B cell (primary cell): ENCODE measurements around the gene TGFBR3L. TPM values are rescaled to one million over a fixed set of nuclear protein-coding genes. Genes with fewer than 3 reads are reported as not detected.

Experiments
- ATAC-seq: fragments of 200-7000 bp; cut with Tn5 transposase; one replicate; pipeline ENCODE4 v1.10.0; 2021; ENCODE audit warnings: low read depth, mild to moderate bottlenecking, moderate number of reproducible peaks, moderate library complexity
- CTCF ChIA-PET: fragments of 350-600 bp; sonication (Branson Sonifier 250); formaldehyde crosslinking; loops from one replicate; lab custom pipeline; 2021; ENCODE audit warnings: antibody characterized with exemption, inconsistent platforms; lab: Charles Lee
- POLR2A ChIA-PET: fragments of 350-600 bp; sonication (Branson Sonifier 250); formaldehyde crosslinking; loops from one replicate; lab custom pipeline; 2021; ENCODE audit warnings: antibody characterized with exemption; lab: Charles Lee
- DNase-seq: peaks from one replicate; pipeline ENCODE4 v3.0.0; 2013
- H2AFZ ChIP-seq: 2 replicates; pipeline ENCODE4 v1.6.1; 2012; ENCODE audit warnings: mild to moderate bottlenecking, low read depth, low read length; ENCODE audit not compliant: insufficient read depth, poor library complexity, severe bottlenecking
- H3K27ac ChIP-seq, 2 donors: 1 replicate in 1 of 2; 2 replicates in 1 of 2; pipeline ENCODE4 v1.5.1; 2012 to 2013; ENCODE audit warnings: low read length in 2 of 2, mild to moderate bottlenecking in 2 of 2, moderate library complexity in 1 of 2
- H3K27me3 ChIP-seq, 4 experiments: fragments of 200-600 bp in 1 of 4; sonication (generic) in 1 of 4; replicated peaks in 1 of 4; 1 replicate in 2 of 4; 2 replicates in 2 of 4; pipeline versions ENCODE4 v1.6.1 to v1.7.0; 2013 to 2016; ENCODE audit warnings: low read length in 3 of 4, mild to moderate bottlenecking in 2 of 4, mixed read lengths in 1 of 4, moderate library complexity in 1 of 4; ENCODE audit not compliant: insufficient read depth in 4 of 4, control insufficient read depth in 3 of 4; ENCODE audit errors: control extremely low read depth in 1 of 4
- H3K36me3 ChIP-seq, 2 experiments: replicated peaks in 1 of 2; 1 replicate in 1 of 2; 2 replicates in 1 of 2; pipeline versions ENCODE4 v1.6.1 to v1.7.1; 2013; ENCODE audit warnings: low read length in 1 of 2; ENCODE audit not compliant: insufficient read depth in 2 of 2, control insufficient read depth in 1 of 2; ENCODE audit errors: control extremely low read depth in 1 of 2, extremely low read depth in 1 of 2
- H3K4me1 ChIP-seq, 2 donors: fragments of 200-600 bp in 1 of 2; sonication (generic) in 1 of 2; 1 replicate in 1 of 2; 2 replicates in 1 of 2; pipeline versions ENCODE4 v1.5.1 to v1.6.1; 2013 to 2017; ENCODE audit warnings: low read length in 2 of 2; ENCODE audit not compliant: control insufficient read depth in 2 of 2, insufficient read depth in 2 of 2
- H3K4me2 ChIP-seq: replicated peaks from 2 replicates; pipeline ENCODE3; 2012; ENCODE audit warnings: mild to moderate bottlenecking, low read depth, low read length; ENCODE audit not compliant: poor library complexity, severe bottlenecking
- H3K4me3 ChIP-seq, 5 experiments: fragments of 200-600 bp in 1 of 5; sonication (generic) in 1 of 5; 1 replicate in 3 of 5; 2 replicates in 2 of 5; pipeline versions ENCODE4 v1.5.1 to v1.7.0; 2011 to 2016; ENCODE audit warnings: low read length in 4 of 5, mild to moderate bottlenecking in 4 of 5, low read depth in 2 of 5, control low read depth in 1 of 5, moderate library complexity in 1 of 5; ENCODE audit not compliant: insufficient read depth in 1 of 5; ENCODE audit errors: control extremely low read depth in 1 of 5, extremely low read depth in 1 of 5
- H3K79me2 ChIP-seq: fragments of 200-600 bp; sonication (generic); one replicate; pipeline ENCODE4 v1.6.0; 2016; ENCODE audit warnings: low read length; ENCODE audit not compliant: control insufficient read depth, insufficient read depth
- H3K9ac ChIP-seq: fragments of 200-600 bp; sonication (generic); 2 replicates; pipeline ENCODE4 v1.6.1; 2017; ENCODE audit warnings: mild to moderate bottlenecking, low read length, moderate library complexity
- H3K9me3 ChIP-seq, 3 donors: one replicate each; pipeline versions ENCODE4 v1.6.1 to v1.7.1; 2013; ENCODE audit warnings: low read length in 2 of 3; ENCODE audit not compliant: control insufficient read depth in 2 of 3, insufficient read depth in 1 of 3; ENCODE audit errors: control extremely low read depth in 1 of 3
- H4K20me1 ChIP-seq: 2 replicates; pipeline ENCODE4 v1.6.0; 2012; ENCODE audit warnings: mild to moderate bottlenecking, low read length; ENCODE audit not compliant: insufficient read depth, control insufficient read depth, poor library complexity, severe bottlenecking
- H3K27ac Mint-ChIP-seq: one replicate; pipeline ENCODE4 v1.8.0; 2021; ENCODE audit warnings: mixed read lengths
- H3K27me3 Mint-ChIP-seq: one replicate; pipeline ENCODE4 v1.8.0; 2021; ENCODE audit warnings: mixed read lengths
- H3K4me1 Mint-ChIP-seq: one replicate; pipeline ENCODE4 v1.8.0; 2021; ENCODE audit warnings: mixed read lengths
- H3K4me3 Mint-ChIP-seq: one replicate; pipeline ENCODE4 v1.8.0; 2021; ENCODE audit warnings: mixed read lengths
- H3K9me3 Mint-ChIP-seq: one replicate; pipeline ENCODE4 v1.8.0; 2022; ENCODE audit warnings: mixed read lengths; ENCODE audit not compliant: insufficient read depth
- EZH2 ChIP-seq: IDR thresholded peaks from 2 replicates; pipeline ENCODE4 v1.6.1; 2012; ENCODE audit warnings: borderline replicate concordance, low read depth, mild to moderate bottlenecking, moderate library complexity, low read length; ENCODE audit not compliant: insufficient read depth, poor library complexity, severe bottlenecking
- WGBS: methylation state at CpG from one replicate; pipeline ENCODE4 v1.1.5; 2013; ENCODE audit warnings: missing lambda C conversion rate; ENCODE audit not compliant: insufficient coverage; 5-methylcytosine and 5-hydroxymethylcytosine counted together
- intact Hi-C: fragments of 100-400 bp; cut with micrococcal nuclease; formaldehyde crosslinking; loops from one replicate; pipeline ENCODE4 v1.10.0; 2022
- polyA plus RNA-seq: library from polyadenylated mRNA; depleted of rRNA; stranded (reverse); fragments of >200 nt; gene quantifications from 2 replicates; pipeline ENCODE4 v1.2.3, GENCODE V29; 2012
- total RNA-seq, 2 donors: library from RNA; stranded (reverse); fragments of 120-200 nt in 1 of 2; gene quantifications; 1 replicate in 1 of 2; 2 replicates in 1 of 2; pipeline versions ENCODE4 v1.2.3 to v1.2.4, GENCODE V29; 2013 to 2022
- TF ChIP-seq, protein P1 (sequence below): fragments of 200-600 bp; IDR thresholded peaks from one replicate; pipeline ENCODE4 v1.8.0; 2022; ENCODE audit warnings: antibody characterized with exemption, mild to moderate bottlenecking

The TGFBR3L gene
- total and polyA plus RNA-seq, 2 donors (not counting 1 experiment from before 2014, with no cell fraction given) = 0.21 to 0.22 TPM

DNA sequence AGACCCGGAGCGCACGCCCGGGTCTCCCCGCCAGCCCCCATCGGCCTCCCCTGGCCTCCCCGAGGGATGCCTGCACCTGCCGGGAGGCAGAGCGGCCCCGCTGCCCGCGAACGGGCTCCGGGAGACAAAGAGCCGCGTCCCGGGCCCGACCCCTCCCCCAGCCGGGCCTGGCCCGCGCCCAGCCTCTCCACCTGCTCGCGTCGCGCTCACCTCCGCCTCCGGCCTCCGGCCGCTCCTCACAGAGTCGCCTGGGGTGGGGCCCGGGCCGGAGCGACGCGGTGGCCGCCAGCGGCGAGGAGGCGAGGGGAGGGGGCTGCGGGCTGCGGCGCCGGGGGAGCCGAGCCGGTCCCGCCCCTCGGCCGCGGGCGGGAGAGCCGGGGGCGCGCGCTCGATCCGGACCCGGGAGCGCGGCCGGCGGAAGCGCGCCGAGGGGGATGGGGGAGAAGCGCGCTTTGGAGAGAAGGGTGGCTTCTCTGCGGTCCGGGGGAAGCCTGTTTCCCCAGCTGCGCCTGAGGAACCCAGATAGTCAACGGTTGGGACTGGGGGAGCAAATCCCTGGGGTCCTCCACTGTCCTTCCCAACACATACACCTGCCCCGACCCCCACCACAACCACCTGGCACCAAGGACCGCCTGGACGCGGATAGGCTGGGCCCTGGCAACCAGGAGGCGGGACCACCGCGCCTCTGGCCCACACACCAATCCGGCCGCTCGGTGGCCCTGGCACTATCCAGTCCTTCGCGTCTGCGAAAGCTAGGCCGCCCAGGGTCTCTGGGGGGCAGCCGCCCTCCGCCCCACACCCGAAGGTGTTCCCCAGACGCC, 40.3 kb upstream of the TGFBR3L start, which contains the start of gene PRR36:
PRR36 (minus strand) TSS at position 315 of the 821 bp plus-strand sequence. CDS start 701 bp downstream, outside the sequence.
- POLR2A ChIA-PET = no interaction called here
- peak within 1 kb of the TSS in 1 of 5 experiments; percentile 12 for H3K4me3 ChIP-seq

More for the DNA sequence above, 40.3 kb upstream of the TGFBR3L start, which contains the start of gene PRR36:
- no peaks in the 10 kb centered on the region for H3K36me3 ChIP-seq
- peak within 1 kb of the TSS; percentile 22 for H2AFZ ChIP-seq
- peak within 1 kb of the TSS; percentile 32 for H3K9ac ChIP-seq
- Mint-ChIP-seq H3K27me3 (peaks cover 25% of the 10 kb centered on the region), H3K4me3 (peak within 1 kb of the TSS; percentile 77), H3K4me1 (peaks cover 24% of the 10 kb centered on the region), H3K27ac (no peak within 1 kb of the TSS), H3K9me3 (peaks cover 4% of the 10 kb centered on the region)
- H4K20me1 ChIP-seq = peaks cover 11% of the 10 kb centered on the region
- H3K4me1 ChIP-seq = peaks cover 32 to 41% of the 10 kb centered on the region in 2 donors
- DNase-seq (peak; percentile 30), ATAC-seq (no peak)
- H3K79me2 ChIP-seq = no peaks in the 10 kb centered on the region
- H3K27me3 ChIP-seq = peaks cover 0 to 45% (median 16%) of the 10 kb centered on the region in 4 experiments
- H3K4me2 ChIP-seq = peak within 1 kb of the TSS; percentile 68
- CTCF ChIA-PET = no interaction called here
- 2% methylated on average over 79 of the region's 88 CpGs for WGBS
- H3K9me3 ChIP-seq = peaks cover 0 to 43% (median 0%) of the 10 kb centered on the region in 3 donors
- no peak within 1 kb of the TSS for H3K27ac ChIP-seq
- no peak for TF ChIP-seq EZH2
- TF ChIP-seq, protein P1, sequence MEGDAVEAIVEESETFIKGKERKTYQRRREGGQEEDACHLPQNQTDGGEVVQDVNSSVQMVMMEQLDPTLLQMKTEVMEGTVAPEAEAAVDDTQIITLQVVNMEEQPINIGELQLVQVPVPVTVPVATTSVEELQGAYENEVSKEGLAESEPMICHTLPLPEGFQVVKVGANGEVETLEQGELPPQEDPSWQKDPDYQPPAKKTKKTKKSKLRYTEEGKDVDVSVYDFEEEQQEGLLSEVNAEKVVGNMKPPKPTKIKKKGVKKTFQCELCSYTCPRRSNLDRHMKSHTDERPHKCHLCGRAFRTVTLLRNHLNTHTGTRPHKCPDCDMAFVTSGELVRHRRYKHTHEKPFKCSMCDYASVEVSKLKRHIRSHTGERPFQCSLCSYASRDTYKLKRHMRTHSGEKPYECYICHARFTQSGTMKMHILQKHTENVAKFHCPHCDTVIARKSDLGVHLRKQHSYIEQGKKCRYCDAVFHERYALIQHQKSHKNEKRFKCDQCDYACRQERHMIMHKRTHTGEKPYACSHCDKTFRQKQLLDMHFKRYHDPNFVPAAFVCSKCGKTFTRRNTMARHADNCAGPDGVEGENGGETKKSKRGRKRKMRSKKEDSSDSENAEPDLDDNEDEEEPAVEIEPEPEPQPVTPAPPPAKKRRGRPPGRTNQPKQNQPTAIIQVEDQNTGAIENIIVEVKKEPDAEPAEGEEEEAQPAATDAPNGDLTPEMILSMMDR = no peak
- intact Hi-C loops = no loop called here
